ENCODE results near the gene ATXN7L1.

Gene ATXN7L1

DNA sequence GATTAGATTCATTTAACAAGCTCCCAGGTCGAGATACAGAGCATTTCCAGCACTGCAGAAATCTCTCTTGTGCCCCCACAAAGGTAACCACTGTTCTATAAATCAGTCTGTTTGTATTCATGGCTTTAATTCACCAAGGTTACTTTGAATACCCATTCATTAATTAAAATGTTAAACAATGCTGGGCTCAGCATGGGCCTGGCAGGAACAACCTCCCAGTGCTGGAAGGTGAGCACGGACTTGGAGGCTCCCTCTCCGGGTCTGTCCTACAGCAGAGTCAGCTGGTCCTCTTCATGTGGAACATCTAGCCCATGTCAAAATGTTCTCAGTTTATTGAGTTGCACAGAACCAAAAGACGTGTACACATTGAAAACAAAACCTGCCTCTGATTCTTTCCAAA lies 279.5 kb downstream of the ATXN7L1 start:
- TF ChIP-seq, protein P1, sequence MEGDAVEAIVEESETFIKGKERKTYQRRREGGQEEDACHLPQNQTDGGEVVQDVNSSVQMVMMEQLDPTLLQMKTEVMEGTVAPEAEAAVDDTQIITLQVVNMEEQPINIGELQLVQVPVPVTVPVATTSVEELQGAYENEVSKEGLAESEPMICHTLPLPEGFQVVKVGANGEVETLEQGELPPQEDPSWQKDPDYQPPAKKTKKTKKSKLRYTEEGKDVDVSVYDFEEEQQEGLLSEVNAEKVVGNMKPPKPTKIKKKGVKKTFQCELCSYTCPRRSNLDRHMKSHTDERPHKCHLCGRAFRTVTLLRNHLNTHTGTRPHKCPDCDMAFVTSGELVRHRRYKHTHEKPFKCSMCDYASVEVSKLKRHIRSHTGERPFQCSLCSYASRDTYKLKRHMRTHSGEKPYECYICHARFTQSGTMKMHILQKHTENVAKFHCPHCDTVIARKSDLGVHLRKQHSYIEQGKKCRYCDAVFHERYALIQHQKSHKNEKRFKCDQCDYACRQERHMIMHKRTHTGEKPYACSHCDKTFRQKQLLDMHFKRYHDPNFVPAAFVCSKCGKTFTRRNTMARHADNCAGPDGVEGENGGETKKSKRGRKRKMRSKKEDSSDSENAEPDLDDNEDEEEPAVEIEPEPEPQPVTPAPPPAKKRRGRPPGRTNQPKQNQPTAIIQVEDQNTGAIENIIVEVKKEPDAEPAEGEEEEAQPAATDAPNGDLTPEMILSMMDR (IDR thresholded peaks at IDR 0.05; ENCODE audit: control extremely low read depth, extremely low read depth, low read depth, missing control alignments) = no peak
- DNase-seq (ENCODE audit: extremely low spot score) = no peak
- POLR2A ChIA-PET = no interaction called here
- CTCF ChIA-PET = no interaction called here

DNA sequence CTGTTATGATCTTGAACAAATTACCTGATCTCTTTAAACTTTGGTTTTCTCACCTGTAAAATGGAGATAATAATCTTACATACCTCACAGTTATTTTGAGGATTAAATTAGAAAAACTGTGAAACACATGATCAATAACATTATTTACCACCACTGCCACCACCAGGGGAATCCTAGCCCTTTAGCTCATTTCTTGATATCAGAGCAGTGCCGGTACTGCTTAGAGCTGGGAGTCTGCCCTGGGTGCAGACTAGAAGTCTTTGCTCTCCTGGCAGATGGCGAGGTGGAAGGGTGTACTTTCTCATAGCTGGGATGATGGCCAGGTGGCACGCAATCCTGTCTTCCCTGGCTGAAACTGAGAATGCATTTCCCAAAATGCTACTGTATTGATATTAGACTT lies 282.4 kb downstream of the ATXN7L1 start:
- CTCF ChIA-PET = interaction anchor here (1.0 to 1.6 kb wide), 4 partner anchors 8 to 80 kb away, joined by 3 to 6 read pairs (median 4); partner anchors contain the start of gene RINT1
- TF ChIP-seq, protein P1 (IDR thresholded peaks at IDR 0.05; ENCODE audit: control extremely low read depth, extremely low read depth, low read depth, missing control alignments) = no peak
- POLR2A ChIA-PET = interaction anchor here (0.6 kb wide), 1 partner anchor 481 kb away, joined by 4 read pairs; no protein-coding TSS in a partner anchor
- no peak for DNase-seq (ENCODE audit: extremely low spot score)

DNA sequence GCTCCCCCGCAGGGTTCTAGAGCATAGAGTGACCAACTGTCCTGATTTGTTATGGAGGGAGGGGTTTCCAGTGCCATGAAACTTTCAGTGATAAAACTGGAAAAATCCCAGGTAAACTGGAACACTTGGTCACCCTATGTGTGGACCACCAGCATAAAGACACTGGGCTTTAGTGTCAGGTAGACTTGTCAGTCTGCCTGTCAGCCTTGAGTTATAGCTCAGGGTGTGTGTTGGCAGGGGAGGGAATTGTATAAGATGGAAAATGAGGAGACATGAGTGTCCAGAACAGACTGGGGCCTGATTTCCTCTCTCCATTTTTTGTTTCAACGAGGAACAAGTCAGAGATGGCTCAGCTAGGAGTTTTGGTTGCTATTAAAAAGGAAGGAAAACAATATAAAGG lies 284.9 kb downstream of the ATXN7L1 start:
- DNase-seq (ENCODE audit: extremely low spot score) = no peak
- ChIA-PET CTCF (interaction anchor here (0.8 to 1.7 kb wide), 4 partner anchors 12 to 611 kb away, joined by 3 to 7 read pairs (median 3); no protein-coding TSS in a partner anchor), POLR2A (no interaction called here)
- TF ChIP-seq, protein P1 (IDR thresholded peaks at IDR 0.05; ENCODE audit: control extremely low read depth, extremely low read depth, low read depth, missing control alignments) = no peak

DNA sequence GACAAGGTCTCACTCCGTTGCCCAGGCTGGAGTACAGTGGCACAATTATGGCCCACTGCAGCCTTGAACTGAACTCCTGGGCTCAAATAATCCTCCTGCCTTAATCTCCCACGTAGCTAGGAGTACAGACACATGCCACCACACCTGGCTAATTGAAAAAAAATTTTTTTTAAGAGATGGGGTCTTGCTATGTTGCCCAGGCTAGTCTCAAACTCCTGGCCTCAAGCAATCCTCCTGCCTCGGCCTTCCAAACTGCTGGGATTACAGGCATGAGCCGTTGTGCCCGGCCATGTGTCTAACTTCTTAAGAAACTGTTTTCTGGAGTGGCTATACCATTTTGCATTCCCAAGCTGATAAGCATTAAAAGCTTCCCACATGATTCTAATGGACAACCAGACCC lies 285.6 kb downstream of the ATXN7L1 start:
- POLR2A ChIA-PET = no interaction called here
- CTCF ChIA-PET = interaction anchor here (1.2 to 1.7 kb wide), 2 partner anchors 11 to 586 kb away, joined by 3 to 7 read pairs; no protein-coding TSS in a partner anchor

DNA sequence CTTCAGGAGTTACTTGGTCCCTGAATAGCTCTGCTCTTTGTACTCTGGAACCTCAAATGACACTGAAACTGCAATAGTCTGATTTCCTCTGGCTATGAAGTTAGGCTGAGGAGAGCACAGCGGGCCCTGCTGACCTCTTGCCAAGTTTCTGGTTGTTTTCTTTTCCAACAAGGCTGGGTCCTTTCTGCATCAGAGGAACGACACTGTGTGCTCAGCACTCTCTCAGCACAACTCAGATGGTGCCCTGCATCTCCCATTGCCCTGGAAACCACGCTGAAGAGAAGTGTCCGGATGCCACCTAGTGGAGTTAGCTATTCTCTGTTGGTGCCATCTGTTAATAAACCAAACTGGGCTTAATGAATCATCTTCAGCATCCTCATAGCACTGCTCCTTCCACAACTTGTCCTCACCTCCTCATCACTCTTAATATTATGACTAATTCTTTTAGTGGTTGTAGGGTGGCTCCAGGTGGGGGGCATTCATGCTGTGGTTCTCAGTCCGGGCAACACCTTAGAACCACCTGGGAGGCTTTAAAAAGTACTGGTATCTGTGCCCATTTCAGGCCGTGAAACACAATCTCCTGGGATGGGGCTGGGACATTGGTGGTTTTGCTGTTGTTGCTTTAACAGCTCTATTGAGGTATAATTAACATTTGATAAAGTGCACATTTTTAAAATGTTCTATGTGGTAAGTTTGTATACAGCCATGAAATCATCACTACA lies 286.9 kb downstream of the ATXN7L1 start:
- POLR2A ChIA-PET = no interaction called here
- CTCF ChIA-PET = interaction anchor here (0.6 to 2.6 kb wide), 12 partner anchors 10 to 741 kb away, joined by 3 to 8 read pairs (median 6); partner anchors contain the start of gene RINT1
- TF ChIP-seq, protein P1 (IDR thresholded peaks at IDR 0.05; ENCODE audit: control extremely low read depth, extremely low read depth, low read depth, missing control alignments) = peak; percentile 60
- DNase-seq (ENCODE audit: extremely low spot score) = peak; percentile 69

More for the DNA sequence above, 285.6 kb downstream of the ATXN7L1 start:
- TF ChIP-seq, protein P1 (IDR thresholded peaks at IDR 0.05; ENCODE audit: control extremely low read depth, extremely low read depth, low read depth, missing control alignments) = no peak
- no peak for DNase-seq (ENCODE audit: extremely low spot score)

DNA sequence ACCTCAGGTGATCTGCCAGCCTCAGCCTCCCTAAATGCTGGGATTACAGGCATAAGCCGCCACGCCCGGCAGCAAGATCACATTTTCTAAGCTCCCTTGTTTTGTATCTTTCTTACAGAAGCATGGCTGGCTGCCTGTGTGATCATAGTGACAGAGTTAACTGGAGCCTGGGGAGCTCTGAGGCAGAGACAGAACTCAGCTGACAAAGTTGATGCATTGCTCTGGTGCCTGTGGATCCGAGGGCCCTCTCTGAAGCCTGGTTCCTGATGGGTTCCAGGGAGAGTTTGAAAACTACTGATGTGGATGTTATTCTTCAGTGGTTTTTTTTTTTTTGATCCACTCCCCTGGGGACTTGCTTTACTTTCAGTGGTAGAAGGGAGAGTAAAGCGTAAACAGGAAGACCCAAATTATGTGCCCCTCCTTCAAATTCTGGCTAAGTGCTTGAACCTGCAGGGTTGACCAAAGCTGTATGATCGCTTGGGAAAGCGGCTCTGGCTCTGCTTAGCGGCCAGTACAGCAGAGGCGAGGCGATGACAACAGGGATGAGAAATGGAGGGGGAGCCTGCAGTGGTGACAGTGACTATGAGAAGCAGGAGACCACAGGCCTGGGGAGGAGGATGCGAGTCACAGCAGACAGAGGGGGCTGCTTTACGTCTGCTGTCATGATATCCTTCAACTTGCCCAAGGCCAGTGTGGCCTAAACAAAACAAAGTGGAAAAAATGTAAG lies 288.3 kb downstream of the ATXN7L1 start:
- DNase-seq (ENCODE audit: extremely low spot score) = no peak
- TF ChIP-seq, protein P1 (IDR thresholded peaks at IDR 0.05; ENCODE audit: control extremely low read depth, extremely low read depth, low read depth, missing control alignments) = no peak
- ChIA-PET POLR2A (no interaction called here), CTCF (interaction anchor here (0.9 to 2.6 kb wide), 6 partner anchors 9 to 604 kb away, joined by 3 to 8 read pairs (median 6); partner anchors contain the start of gene RINT1)

Data from GM10248 (cell line).